ENCODE data around the gene NTPCR. TPM values are rescaled to one million over a fixed set of nuclear protein-coding genes. Genes with fewer than 3 reads are reported as not detected.
"Not testable (repeated sequence)": the region's sequence is repeated elsewhere in the genome, so short reads cannot be mapped to it uniquely, and the experiment has no call there.

The NTPCR gene
- total and polyA plus RNA-seq, 7 donors = 34.8 to 75.1 (median 65.0) TPM

- Histone ChIP-seq H3K4me3 (no peak overlapping the region), H3K4me1 (peaks cover 7% of the 10 kb centered on the region), H3K36me3 (ENCODE audit: insufficient read depth in 1 of 2, low read depth in 1 of 2) (no peaks in the 10 kb centered on the region), H3K9me3 (no peaks in the 10 kb centered on the region), H3K27ac (no peak overlapping the region), H3K27me3 (ENCODE audit: insufficient read depth in 3 of 3, low read length in 2 of 3) (no peaks in the 10 kb centered on the region)
- no peak for DNase-seq
- intact Hi-C loops (cut with DNase I) = no loop called here
- ATAC-seq = no peak
- TF ChIP-seq CTCF (IDR thresholded peaks at IDR 0.05) = no peak
- 93 to 96% (median 94%) methylated on average over 3 of the region's 3 CpGs for WGBS, 3 donors
Measured at GRCh38 chr1:232924874-232925273, 25.5 kb upstream of the NTPCR start.

GRCh38 chr1:232925421-232926220 is 24.8 kb upstream of the NTPCR start:
- intact Hi-C loops (cut with DNase I) = no loop called here
- ATAC-seq (no peak), DNase-seq (no peak)
- H3K4me1 ChIP-seq = peaks cover 7% of the 10 kb centered on the region
- H3K4me3 ChIP-seq = no peak overlapping the region
- no peaks in the 10 kb centered on the region for H3K36me3 ChIP-seq (ENCODE audit: insufficient read depth in 1 of 2, low read depth in 1 of 2)
- H3K27ac ChIP-seq = no peak overlapping the region
- TF ChIP-seq CTCF (IDR thresholded peaks at IDR 0.05) = no peak
- no peaks in the 10 kb centered on the region for H3K9me3 ChIP-seq
- no peaks in the 10 kb centered on the region for H3K27me3 ChIP-seq (ENCODE audit: insufficient read depth in 3 of 3, low read length in 2 of 3)
- WGBS, 3 donors = 87 to 93% (median 90%) methylated on average over 5 of the region's 5 CpGs

GRCh38 chr1:232927166-232927565 is 23.2 kb upstream of the NTPCR start:
- H3K27me3 ChIP-seq (ENCODE audit: insufficient read depth in 3 of 3, low read length in 2 of 3); H3K36me3 ChIP-seq (ENCODE audit: insufficient read depth in 1 of 2, low read depth in 1 of 2); H3K4me1 ChIP-seq; intact Hi-C loops (cut with DNase I); DNase-seq; H3K9me3 ChIP-seq; ATAC-seq; H3K4me3 ChIP-seq: not testable (repeated sequence)
- 52 to 85% (median 61%) methylated on average over 6 of the region's 6 CpGs for WGBS, 3 donors
- peak overlapping the region; percentile 81 for H3K27ac ChIP-seq

GRCh38 chr1:232927830-232928505 is 22.4 kb upstream of the NTPCR start:
- no peak for DNase-seq
- no peaks in the 10 kb centered on the region for H3K27me3 ChIP-seq (ENCODE audit: insufficient read depth in 3 of 3, low read length in 2 of 3)
- ATAC-seq = peak; percentile 80 to 93 (median 91)
- intact Hi-C loops (cut with DNase I) = no loop called here
- 31 to 45% (median 31%) methylated on average over 4 of the region's 4 CpGs for WGBS, 3 donors
- peaks cover 7% of the 10 kb centered on the region for H3K4me1 ChIP-seq
- H3K27ac ChIP-seq = peak overlapping the region; percentile 81
- no peaks in the 10 kb centered on the region for H3K9me3 ChIP-seq
- no peak for TF ChIP-seq CTCF (IDR thresholded peaks at IDR 0.05)
- H3K4me3 ChIP-seq = no peak overlapping the region
- no peaks in the 10 kb centered on the region for H3K36me3 ChIP-seq (ENCODE audit: insufficient read depth in 1 of 2, low read depth in 1 of 2)
